SK-MEL-5 (cell line): ENCODE data around the gene MPV17. TPM values are rescaled to one million over a fixed set of nuclear protein-coding genes. Genes with fewer than 3 reads are reported as not detected.
"Not testable (repeated sequence)": the region's sequence is repeated elsewhere in the genome, so short reads cannot be mapped to it uniquely, and the experiment has no call there.

ENCODE experiments used
- DNase-seq: peaks from one replicate; pipeline ENCODE4 v3.0.0-alpha.2; 2016; ENCODE audit warnings: low read depth, low spot score
- in situ Hi-C: cut with HindIII; loops from 2 replicates; pipeline ENCODE4 v1.10.0; 2016; ENCODE audit warnings: low sequenced_read_pairs, high pct_unique_total_duplicates, low pct_unique_long_range_greater_than_20kb
- total RNA-seq: library from RNA; depleted of rRNA; stranded (reverse); fragments of >200 nt; shearing (Covaris generic); gene quantifications from 2 replicates; pipeline ENCODE4 v1.2.3, GENCODE V29; 2014

Gene MPV17
- total RNA-seq, 1 experiment from 2014 or later: 268 TPM

DNA sequence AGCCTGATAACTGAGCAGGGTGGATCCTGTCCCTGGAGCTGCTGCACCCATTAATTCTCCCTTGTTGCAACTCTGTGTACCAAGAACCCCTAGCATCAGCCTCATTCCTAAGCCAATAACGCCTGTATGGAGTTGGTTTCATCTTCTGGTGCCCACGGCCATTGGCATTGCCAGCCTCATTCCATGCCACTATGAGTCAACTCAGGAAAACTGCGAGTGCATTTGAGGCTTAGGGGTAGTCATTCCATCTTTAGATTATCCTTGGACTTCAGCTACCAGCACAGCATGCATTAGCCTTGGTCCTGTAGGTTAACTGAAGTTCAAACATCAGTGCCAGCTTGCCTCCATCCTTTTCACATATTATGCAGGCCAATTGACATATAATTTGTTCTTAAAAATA, 42.1 kb downstream of the MPV17 start:
- in situ Hi-C loops: no loop called here
- no peak for DNase-seq

GRCh38 chr2:27278010-27278409, 44.9 kb downstream of the MPV17 start:
- no peak for DNase-seq
- in situ Hi-C loops: no loop called here

- no peak for DNase-seq
- in situ Hi-C loops: no loop called here
Measured at GRCh38 chr2:27275211-27276150, 47.4 kb downstream of the MPV17 start, which contains the start of gene DNAJC5G. Gene DNAJC5G, plus strand, starts transcription at chr2:27275433. Its CDS starts 1,296 bp downstream, at chr2:27276729.

DNA sequence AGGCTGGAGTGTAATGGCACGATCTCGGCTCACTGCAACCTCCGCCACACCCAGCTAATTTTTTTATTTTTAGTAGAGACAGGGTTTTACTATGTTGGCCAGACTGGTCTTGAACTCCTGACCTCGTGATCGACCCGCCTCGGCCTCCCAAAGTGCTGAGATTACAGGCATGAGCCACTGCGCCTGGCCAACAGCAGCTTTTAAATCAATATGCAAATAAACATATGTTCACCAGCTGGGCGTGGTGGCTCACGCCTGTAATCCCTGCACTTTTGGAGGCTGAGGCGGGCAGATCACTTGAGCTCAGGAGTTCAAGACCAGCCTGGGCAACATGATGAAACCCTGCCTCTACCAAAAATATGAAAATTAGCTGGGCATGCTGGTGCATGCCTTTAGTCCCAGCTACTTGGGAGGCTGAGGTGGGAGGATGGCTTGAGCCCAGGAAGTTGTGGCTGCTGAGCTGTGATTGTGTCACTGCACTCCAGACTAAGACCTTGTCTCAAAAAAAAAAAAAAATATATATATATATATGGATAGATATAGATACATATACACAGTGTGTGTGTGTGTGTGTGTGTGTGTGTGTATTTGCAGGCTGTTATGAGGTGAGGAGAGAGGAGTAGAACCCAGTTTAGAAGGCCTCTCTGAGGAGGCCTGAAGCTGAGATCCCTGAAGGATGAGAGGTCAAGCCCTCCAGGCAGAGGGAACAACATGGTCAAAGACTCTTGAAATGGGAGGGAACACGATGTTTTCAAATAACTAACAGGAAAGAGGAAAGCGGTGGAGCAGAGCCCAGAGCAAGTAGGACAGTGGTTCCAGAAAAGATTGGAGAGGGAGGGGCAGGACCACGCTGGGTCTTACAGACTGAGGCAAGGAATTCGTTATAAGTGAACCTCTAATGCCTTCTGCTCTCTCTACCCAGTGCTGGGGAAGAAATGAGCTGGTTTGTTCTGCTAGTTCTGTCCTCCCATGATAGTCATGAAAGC, 50.1 kb downstream of the MPV17 start:
- in situ Hi-C loops, DNase-seq: not testable (repeated sequence)

DNA sequence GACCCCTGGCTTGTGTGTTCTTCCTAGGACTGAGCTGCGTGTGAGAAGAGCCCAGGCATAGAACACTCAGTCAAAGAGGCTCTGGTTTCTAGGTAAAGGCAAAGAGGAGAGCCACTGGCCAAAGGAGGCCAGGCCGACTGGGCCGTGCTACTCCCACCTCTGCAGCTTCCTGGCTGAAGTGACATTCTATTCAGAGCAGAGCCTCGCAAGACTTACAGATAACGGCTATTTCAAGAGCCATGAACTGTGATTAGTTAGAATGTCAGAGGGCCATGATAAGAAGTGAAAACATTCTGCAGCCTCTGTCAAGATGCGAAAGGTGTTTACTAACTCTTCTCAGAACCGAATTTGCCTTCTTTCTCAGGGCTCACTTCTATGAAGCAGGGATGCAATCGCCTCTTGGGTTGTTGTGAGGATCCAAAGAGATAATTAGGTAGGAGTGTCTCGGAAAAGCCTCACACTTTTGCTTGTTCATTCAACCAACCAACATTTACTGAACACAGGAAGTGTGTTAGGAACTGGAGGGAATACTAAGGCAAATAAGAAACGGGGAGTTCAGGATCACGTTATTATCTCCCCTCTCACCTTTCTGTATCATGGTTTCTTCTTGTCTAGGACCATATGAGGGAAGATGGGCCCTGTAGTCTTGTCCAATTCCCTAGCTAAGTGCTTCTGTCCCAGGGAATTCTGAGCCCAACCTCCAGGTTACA, 51.1 kb downstream of the MPV17 start:
- in situ Hi-C loops: no loop called here
- DNase-seq: no peak

- in situ Hi-C loops: no loop called here
- no peak for DNase-seq
Measured at GRCh38 chr2:27270670-27271069, 52.2 kb downstream of the MPV17 start.

GRCh38 chr2:27270131-27270530, 52.8 kb downstream of the MPV17 start:
- DNase-seq: no peak
- in situ Hi-C loops: no loop called here

GRCh38 chr2:27268296-27268695, 54.6 kb downstream of the MPV17 start:
- in situ Hi-C loops: not testable (repeated sequence)

GRCh38 chr2:27265536-27265870, 57.4 kb downstream of the MPV17 start:
- DNase-seq: no peak
- in situ Hi-C loops: no loop called here

More at GRCh38 chr2:27268296-27268695, 54.6 kb downstream of the MPV17 start:
- not testable (repeated sequence) for DNase-seq

DNA sequence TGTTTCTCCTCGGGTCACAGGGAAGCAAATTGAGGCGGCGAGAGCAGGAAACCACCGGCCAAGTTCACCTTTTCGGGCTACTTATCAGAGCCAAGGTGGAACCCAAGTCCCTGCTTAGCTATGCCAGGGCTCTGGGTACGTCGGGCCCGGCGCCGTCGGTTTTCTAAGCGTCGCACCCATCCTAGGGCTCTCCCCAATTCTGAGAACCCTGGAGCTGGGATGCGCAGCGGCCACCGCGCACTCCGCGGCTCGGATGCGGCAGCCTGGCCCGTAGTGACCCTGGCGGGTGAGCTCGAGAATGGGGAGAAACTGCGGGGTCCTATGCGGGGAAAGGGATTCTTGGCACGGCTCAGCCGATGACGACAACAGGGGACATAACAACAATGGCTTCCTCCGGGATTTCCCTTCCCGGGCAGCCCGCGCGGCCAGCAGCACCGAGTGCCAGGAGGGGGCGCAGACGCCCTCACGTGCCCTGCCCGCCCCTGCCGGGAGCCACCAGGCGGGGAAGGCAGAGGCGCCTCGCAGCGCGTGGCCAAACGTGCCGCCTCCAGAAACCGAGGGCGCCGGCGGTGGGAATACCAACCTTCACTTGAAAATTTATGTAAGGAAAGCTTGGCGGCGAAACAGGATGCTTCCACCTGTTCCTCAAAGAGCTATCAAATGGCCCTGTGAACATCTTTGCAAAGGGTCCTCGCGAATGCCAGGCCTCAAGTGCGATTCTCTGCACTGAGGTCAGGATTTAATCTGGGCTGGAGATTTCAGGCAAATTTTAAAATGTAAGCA, 58.0 kb downstream of the MPV17 start:
- DNase-seq: peak; percentile 58

DNA sequence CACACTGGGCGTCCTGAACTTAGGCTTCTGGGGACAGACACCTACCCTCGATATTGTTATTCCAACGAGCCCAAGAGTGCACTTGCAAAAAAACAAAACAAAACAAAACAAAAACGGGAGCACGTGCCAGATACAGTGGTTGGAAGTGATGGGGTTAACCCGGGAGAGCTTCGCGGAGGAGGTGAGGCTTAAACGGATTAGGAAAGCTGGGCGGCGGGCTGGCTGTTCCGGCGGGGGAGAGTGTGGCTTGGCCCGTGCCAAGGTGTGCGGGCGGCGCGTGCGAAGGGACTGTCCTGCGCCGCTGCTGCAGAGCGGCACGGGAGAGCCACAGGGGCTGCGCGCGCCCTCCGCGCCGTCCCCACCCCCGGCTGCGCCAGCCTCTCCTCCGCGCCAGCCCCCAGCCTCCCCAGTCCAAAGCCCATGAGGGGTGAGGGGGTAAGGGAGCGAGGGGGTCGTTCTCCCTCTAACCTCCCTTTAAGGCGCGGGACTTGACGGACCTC, 58.6 kb downstream of the MPV17 start:
- no peak for DNase-seq
- in situ Hi-C loops: no loop called here

More for the DNA sequence above, 58.0 kb downstream of the MPV17 start:
- in situ Hi-C loops: no loop called here

DNA sequence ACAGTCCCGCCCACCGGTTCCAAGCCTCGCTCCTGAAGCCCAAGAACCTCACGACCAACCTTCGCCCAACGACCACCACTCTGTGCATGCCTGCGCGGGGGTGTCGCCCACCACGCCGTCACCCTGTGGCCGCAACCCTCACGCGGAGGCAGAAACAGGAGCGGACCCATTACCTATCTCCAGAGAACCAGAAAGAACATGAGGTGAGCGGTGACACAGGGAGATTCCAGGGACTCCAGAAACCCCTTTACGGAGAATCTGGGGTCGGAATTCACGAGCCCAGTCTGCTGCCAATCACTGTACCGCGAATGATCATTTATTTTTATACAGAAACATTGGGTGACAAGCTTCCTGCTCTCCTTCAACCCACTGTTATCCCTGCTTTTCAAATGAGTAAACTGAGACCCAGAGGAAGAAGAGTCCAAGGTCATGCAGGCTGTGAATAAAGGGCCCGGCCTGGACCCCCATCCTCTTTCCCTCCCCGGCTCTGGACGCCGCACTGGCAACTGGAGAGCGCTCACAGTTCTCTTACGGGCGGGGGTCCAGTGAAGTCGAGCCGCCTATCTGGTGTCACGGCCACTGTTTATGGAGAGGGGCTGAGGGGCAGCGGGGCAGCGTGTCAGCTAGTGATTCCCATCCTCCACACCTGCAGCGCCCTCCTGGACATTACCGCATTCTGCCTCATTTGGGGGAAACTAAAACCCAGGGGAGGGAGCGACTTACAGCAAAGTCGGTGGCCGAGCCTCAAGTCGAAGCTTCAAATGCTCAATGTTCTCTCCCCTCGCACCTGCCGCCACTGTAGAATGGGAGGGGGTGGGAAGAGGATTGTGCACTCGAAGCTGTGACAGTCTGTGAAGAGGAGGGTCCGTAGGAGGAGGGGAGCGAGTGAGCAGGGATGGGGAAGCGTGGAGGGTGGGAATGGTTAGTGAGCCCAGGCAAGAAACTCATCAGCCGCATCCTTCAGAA, 59.3 kb downstream of the MPV17 start:
- in situ Hi-C loops: no loop called here
- no peak for DNase-seq

GRCh38 chr2:27262379-27263286, 60.3 kb downstream of the MPV17 start, which contains the start of gene SLC30A3:
Gene SLC30A3, minus strand, starts transcription at chr2:27263047. Its CDS starts 141 bp downstream, at chr2:27262906.
- DNase-seq: peak; percentile 39
- in situ Hi-C loops: no loop called here

- in situ Hi-C loops: no loop called here
- DNase-seq: no peak
Measured at GRCh38 chr2:27261926-27262298, 61.0 kb downstream of the MPV17 start.
